Liver (tissue), 3 donors: ENCODE data around the gene DCLK3.

Source experiments
- ATF3 ChIP-seq: IDR thresholded peaks from 2 replicates; pipeline ENCODE4 v1.6.1; 2016; ENCODE audit warnings: antibody characterized with exemption
- CTCF ChIP-seq: fragments of 150-350 bp; IDR thresholded peaks from 2 replicates; pipeline ENCODE4 v1.5.1; 2017; ENCODE audit warnings: improper control_type of control experiment, low read depth, low read length; ENCODE audit not compliant: missing input control
- GABPA ChIP-seq, 2 donors: IDR thresholded peaks in 1 of 2; conservative IDR thresholded peaks in 1 of 2; 2 replicates each; pipeline ENCODE4 v1.6.1; 2016; ENCODE audit warnings: antibody characterized with exemption in 2 of 2, mild to moderate bottlenecking in 1 of 2, moderate library complexity in 1 of 2
- YY1 ChIP-seq: IDR thresholded peaks from 2 replicates; pipeline ENCODE4 v1.6.1; 2016; ENCODE audit warnings: antibody characterized with exemption, mild to moderate bottlenecking
- donor health status: healthy.
- donor health status: healthy.

DNA sequence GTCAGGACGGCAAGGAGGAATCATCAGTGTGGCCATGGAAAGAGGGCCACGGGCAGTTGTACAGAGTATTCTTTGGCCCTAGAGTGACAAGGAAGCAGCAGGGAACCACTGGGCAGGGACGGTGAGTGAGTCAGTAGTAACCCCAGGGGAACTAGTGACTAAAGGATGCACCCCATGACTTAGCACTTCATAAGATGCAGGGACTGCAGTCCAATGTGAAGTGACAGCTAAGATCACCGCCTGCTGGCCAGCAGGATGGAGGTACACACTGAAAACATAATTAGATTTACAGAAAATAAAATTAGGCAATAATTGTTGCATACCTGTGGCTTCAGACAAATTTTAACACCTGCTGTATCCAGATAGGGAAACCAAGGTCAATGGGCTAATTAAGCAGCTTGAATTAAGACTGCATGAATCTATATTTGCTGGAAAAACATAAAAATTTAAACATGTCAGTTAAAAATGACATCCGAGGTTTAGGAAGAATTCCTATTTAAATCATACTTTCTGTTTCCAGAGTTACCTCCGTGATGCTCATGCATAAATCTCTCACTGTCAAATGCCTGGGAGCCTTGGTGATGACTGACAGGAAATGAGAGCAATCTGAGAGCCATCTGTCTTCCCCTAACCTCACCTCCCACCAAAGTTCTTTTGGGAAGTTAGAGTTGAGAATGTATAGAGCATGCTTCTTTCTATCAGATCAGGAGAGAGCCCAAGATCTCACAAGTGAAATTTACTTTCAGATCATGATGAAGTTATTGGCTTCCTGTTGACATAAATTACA lies 56.5 kb downstream of the DCLK3 start:
- TF ChIP-seq CTCF: no peak
- no peak for TF ChIP-seq ATF3
- no peak for TF ChIP-seq YY1
- TF ChIP-seq GABPA (IDR thresholded peaks at IDR 0.05 in 1 of 2, conservative IDR thresholded peaks at IDR 0.05 in 1 of 2): no peak
